Measurements from ENCODE around the gene GCSAML. TPM values are rescaled to one million over a fixed set of nuclear protein-coding genes. Genes with fewer than 3 reads are reported as not detected.

Gene GCSAML
- total RNA-seq, 1 experiment from 2014 or later = not detected

GRCh38 chr1:247531937-247532336, 17.0 kb upstream of the GCSAML start:
- H3K9me3 ChIP-seq (ENCODE audit: control insufficient read depth in 1 of 2, insufficient read depth in 1 of 2, low read depth in 1 of 2, low read length in 2 of 2) = no peaks in the 10 kb centered on the region
- H4K20me1 ChIP-seq (ENCODE audit: insufficient read depth) = no peaks in the 10 kb centered on the region
- BruUV-seq (replicated peaks) = no TSS peak
- no peaks in the 10 kb centered on the region for H3K36me3 ChIP-seq (ENCODE audit: control insufficient read depth in 1 of 2, insufficient read depth in 2 of 2, low read length in 2 of 2)
- H3K27me3 ChIP-seq (ENCODE audit: insufficient read depth, low read length) = 0 out of 2 replicates have a peak, but pooled peaks cover 4% of the 10 kb centered on the region
- intact Hi-C loops (cut with micrococcal nuclease) = no loop called here
- CTCF ChIA-PET = no interaction called here
- POLR2A ChIA-PET = no interaction called here
- H3K4me3 ChIP-seq (replicated peaks in 1 of 2; ENCODE audit: low read depth in 1 of 2, low read length in 2 of 2) = no peak overlapping the region
- H3K9me2 ChIP-seq (ENCODE audit: insufficient read depth) = no peaks in the 10 kb centered on the region
- RAD21 ChIA-PET (ENCODE audit: low non-redundant PET in 1 of 2, low total read pairs in 2 of 2, uncharacterized antibody in 2 of 2, unreplicated experiment in 2 of 2) = no interaction called here
- ATAC-seq (peak; percentile 81), DNase-seq (ENCODE audit: low read depth, low spot score) (no peak)
- H3K27ac ChIP-seq (ENCODE audit: low read depth, low read length) = no peak overlapping the region
- H3K4me2 ChIP-seq (ENCODE audit: low read length) = no peak overlapping the region
- H2AFZ ChIP-seq (ENCODE audit: low read depth, low read length, poor library complexity, severe bottlenecking) = no peak overlapping the region
- TF ChIP-seq, protein P1, sequence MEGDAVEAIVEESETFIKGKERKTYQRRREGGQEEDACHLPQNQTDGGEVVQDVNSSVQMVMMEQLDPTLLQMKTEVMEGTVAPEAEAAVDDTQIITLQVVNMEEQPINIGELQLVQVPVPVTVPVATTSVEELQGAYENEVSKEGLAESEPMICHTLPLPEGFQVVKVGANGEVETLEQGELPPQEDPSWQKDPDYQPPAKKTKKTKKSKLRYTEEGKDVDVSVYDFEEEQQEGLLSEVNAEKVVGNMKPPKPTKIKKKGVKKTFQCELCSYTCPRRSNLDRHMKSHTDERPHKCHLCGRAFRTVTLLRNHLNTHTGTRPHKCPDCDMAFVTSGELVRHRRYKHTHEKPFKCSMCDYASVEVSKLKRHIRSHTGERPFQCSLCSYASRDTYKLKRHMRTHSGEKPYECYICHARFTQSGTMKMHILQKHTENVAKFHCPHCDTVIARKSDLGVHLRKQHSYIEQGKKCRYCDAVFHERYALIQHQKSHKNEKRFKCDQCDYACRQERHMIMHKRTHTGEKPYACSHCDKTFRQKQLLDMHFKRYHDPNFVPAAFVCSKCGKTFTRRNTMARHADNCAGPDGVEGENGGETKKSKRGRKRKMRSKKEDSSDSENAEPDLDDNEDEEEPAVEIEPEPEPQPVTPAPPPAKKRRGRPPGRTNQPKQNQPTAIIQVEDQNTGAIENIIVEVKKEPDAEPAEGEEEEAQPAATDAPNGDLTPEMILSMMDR (IDR thresholded peaks at IDR 0.05 in 2 of 3, conservative IDR thresholded peaks at IDR 0.05 in 1 of 3; ENCODE audit: borderline replicate concordance in 1 of 3, insufficient read depth in 1 of 3, low read depth in 2 of 3, low read length in 2 of 3) = peak in 2 of 3 experiments; percentile 41 to 43; a peak in 4 of 6 replicates
- no peak for TF ChIP-seq EZH2 (IDR thresholded peaks at IDR 0.05)
- TF ChIP-seq YY1 (IDR thresholded peaks at IDR 0.05; ENCODE audit: extremely low read depth, insufficient replicate concordance, low read depth, low read length) = no peak
- no peaks in the 10 kb centered on the region for H3K79me2 ChIP-seq (ENCODE audit: insufficient read depth, low read length)
- H3K4me1 ChIP-seq (ENCODE audit: control insufficient read depth in 1 of 2, insufficient read depth in 2 of 2, low read length in 2 of 2) = peaks cover 0 to 8% of the 10 kb centered on the region in 2 experiments; a peak in 1 of 4 replicates
- H3K9ac ChIP-seq (ENCODE audit: low read length) = no peak overlapping the region

GRCh38 chr1:247535402-247535801, 13.5 kb upstream of the GCSAML start:
- Histone ChIP-seq H2AFZ (ENCODE audit: low read depth, low read length, poor library complexity, severe bottlenecking) (no peak overlapping the region), H3K4me2 (ENCODE audit: low read length) (no peak overlapping the region), H3K4me3 (replicated peaks in 1 of 2; ENCODE audit: low read depth in 1 of 2, low read length in 2 of 2) (no peak overlapping the region), H4K20me1 (ENCODE audit: insufficient read depth) (no peaks in the 10 kb centered on the region), H3K79me2 (ENCODE audit: insufficient read depth, low read length) (no peaks in the 10 kb centered on the region), H3K36me3 (ENCODE audit: control insufficient read depth in 1 of 2, insufficient read depth in 2 of 2, low read length in 2 of 2) (no peaks in the 10 kb centered on the region), H3K9me2 (ENCODE audit: insufficient read depth) (no peaks in the 10 kb centered on the region), H3K27me3 (ENCODE audit: insufficient read depth, low read length) (0 out of 2 replicates have a peak, but pooled peaks cover 4% of the 10 kb centered on the region), H3K9ac (ENCODE audit: low read length) (no peak overlapping the region), H3K9me3 (ENCODE audit: control insufficient read depth in 1 of 2, insufficient read depth in 1 of 2, low read depth in 1 of 2, low read length in 2 of 2) (no peaks in the 10 kb centered on the region), H3K4me1 (ENCODE audit: control insufficient read depth in 1 of 2, insufficient read depth in 2 of 2, low read length in 2 of 2) (no peaks in the 10 kb centered on the region), H3K27ac (ENCODE audit: low read depth, low read length) (no peak overlapping the region)
- DNase-seq (ENCODE audit: low read depth, low spot score) (no peak), ATAC-seq (no peak)
- ChIA-PET CTCF (no interaction called here), POLR2A (no interaction called here), RAD21 (ENCODE audit: low non-redundant PET in 1 of 2, low total read pairs in 2 of 2, uncharacterized antibody in 2 of 2, unreplicated experiment in 2 of 2) (no interaction called here)
- intact Hi-C loops (cut with micrococcal nuclease) = no loop called here
- BruUV-seq (replicated peaks) = no TSS peak
- no peak for TF ChIP-seq CEBPB (IDR thresholded peaks at IDR 0.05; ENCODE audit: low read depth)
- TF ChIP-seq SIN3A (IDR thresholded peaks at IDR 0.05; ENCODE audit: low read depth) = no peak
- TF ChIP-seq, protein P2, sequence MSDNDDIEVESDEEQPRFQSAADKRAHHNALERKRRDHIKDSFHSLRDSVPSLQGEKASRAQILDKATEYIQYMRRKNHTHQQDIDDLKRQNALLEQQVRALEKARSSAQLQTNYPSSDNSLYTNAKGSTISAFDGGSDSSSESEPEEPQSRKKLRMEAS (IDR thresholded peaks at IDR 0.05) = no peak
- TF ChIP-seq, protein P3, sequence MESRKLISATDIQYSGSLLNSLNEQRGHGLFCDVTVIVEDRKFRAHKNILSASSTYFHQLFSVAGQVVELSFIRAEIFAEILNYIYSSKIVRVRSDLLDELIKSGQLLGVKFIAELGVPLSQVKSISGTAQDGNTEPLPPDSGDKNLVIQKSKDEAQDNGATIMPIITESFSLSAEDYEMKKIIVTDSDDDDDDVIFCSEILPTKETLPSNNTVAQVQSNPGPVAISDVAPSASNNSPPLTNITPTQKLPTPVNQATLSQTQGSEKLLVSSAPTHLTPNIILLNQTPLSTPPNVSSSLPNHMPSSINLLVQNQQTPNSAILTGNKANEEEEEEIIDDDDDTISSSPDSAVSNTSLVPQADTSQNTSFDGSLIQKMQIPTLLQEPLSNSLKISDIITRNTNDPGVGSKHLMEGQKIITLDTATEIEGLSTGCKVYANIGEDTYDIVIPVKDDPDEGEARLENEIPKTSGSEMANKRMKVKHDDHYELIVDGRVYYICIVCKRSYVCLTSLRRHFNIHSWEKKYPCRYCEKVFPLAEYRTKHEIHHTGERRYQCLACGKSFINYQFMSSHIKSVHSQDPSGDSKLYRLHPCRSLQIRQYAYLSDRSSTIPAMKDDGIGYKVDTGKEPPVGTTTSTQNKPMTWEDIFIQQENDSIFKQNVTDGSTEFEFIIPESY (IDR thresholded peaks at IDR 0.05; ENCODE audit: extremely low read depth, insufficient replicate concordance, low read length) = no peak
- no peak for TF ChIP-seq ZFX (IDR thresholded peaks at IDR 0.05)
- no peak for TF ChIP-seq EZH2 (IDR thresholded peaks at IDR 0.05)
- TF ChIP-seq ELF1 (IDR thresholded peaks at IDR 0.05; ENCODE audit: borderline replicate concordance, low read depth) = no peak
- no peak for TF ChIP-seq FOSL1 (IDR thresholded peaks at IDR 0.05; ENCODE audit: low read depth)
- TF ChIP-seq ZNF274 (IDR thresholded peaks at IDR 0.05; ENCODE audit: low read depth, low read length) = no peak
- no peak for TF ChIP-seq TCF7L2 (IDR thresholded peaks at IDR 0.05; ENCODE audit: borderline replicate concordance, extremely low read depth, insufficient read depth, insufficient read length)
- no peak for TF ChIP-seq JUND (IDR thresholded peaks at IDR 0.05)
- TF ChIP-seq SRF (IDR thresholded peaks at IDR 0.05; ENCODE audit: low read depth) = no peak
- no peak for TF ChIP-seq EZH2phosphoT487 (IDR thresholded peaks at IDR 0.05; ENCODE audit: borderline replicate concordance)
- TF ChIP-seq EGR1 (IDR thresholded peaks at IDR 0.05; ENCODE audit: low read depth) = no peak
- TF ChIP-seq ATF3 (IDR thresholded peaks at IDR 0.05) = no peak
- no peak for TF ChIP-seq YY1 (IDR thresholded peaks at IDR 0.05; ENCODE audit: extremely low read depth, insufficient replicate concordance, low read depth, low read length)
- no peak for TF ChIP-seq POLR2AphosphoS5 (IDR thresholded peaks at IDR 0.05; ENCODE audit: low read depth, low read length)

All from HCT116 (cell line).